DMS79 (cell line): ENCODE data around the gene CATSPERE.
A peak's percentile ranks its signal among the peaks of the same experiment; 100 is the strongest.
"Not testable (repeated sequence)": the region's sequence is repeated elsewhere in the genome, so short reads cannot be mapped to it uniquely, and the experiment has no call there.

ENCODE experiments used
- DNase-seq: peaks from one replicate; lab custom pipeline; 2025; lab: John Stamatoyannopoulos, UW

Gene CATSPERE

DNA sequence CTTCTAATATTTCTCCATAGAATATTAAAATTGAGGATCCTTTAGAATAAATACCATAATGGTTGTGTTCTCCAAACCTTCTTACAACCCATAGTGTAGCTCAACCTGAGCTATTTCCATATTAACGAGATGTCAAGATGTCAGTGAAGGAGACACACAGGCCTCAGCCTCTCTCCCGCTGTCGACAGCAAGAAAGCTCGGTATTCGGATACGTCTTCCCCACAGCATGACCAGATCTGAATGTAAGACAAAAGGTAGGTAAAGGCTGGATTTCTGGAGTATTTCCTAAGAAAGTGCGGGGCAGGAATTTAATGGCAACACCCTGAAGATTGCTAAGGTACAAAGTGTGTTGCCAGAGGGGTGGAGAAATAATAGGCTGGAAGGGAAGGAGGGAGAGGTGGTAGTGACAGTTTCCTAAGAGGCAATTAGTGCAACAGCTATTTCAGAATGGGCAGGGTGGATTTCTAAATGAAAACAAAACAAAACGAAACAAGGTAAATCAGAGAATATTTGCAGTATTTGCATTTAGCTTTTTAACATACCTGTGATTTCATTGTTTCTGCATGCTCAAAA is 11.1 kb upstream of the CATSPERE start:
- DNase-seq: no peak

- no peak for DNase-seq
Measured at GRCh38 chr1:244450597-244451538, 10.2 kb upstream of the CATSPERE start.

- no peak for DNase-seq
Measured at GRCh38 chr1:244451539-244451950, 9.5 kb upstream of the CATSPERE start, which contains the start of gene ADSS2. ADSS2 (minus strand) TSS chr1:244451909; CDS start chr1:244451817, 92 bp downstream.

- peak; percentile 98 for DNase-seq
Measured at GRCh38 chr1:244451951-244452795, 8.9 kb upstream of the CATSPERE start.

GRCh38 chr1:244454412-244454811 is 6.7 kb upstream of the CATSPERE start:
- DNase-seq: no peak

- no peak for DNase-seq
Measured at GRCh38 chr1:244456586-244456985, 4.5 kb upstream of the CATSPERE start.

DNA sequence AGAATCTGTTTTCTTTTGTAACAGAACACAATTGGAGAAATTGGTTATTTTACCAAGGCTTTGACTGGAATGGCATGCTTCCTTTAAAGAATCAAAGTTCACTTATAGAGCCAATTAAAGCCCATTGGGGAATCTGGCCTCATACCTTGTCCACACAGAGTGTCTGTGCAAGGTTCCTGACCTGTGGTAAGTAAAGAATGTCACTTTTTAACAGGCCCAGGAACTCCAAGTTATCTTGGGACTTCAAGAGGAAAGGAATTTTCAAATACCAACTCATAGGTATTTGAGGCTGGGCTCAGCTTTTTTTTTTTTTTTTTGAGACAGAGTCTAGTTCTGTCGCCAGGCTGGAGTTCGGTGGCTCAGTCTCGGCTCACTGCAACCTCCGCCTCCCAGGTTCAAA is 2.3 kb upstream of the CATSPERE start:
- no peak for DNase-seq

GRCh38 chr1:244460197-244460596 is 876 bp upstream of the CATSPERE start:
- DNase-seq: no peak

GRCh38 chr1:244466724-244467123 is 5.7 kb downstream of the CATSPERE start:
- no peak for DNase-seq

DNA sequence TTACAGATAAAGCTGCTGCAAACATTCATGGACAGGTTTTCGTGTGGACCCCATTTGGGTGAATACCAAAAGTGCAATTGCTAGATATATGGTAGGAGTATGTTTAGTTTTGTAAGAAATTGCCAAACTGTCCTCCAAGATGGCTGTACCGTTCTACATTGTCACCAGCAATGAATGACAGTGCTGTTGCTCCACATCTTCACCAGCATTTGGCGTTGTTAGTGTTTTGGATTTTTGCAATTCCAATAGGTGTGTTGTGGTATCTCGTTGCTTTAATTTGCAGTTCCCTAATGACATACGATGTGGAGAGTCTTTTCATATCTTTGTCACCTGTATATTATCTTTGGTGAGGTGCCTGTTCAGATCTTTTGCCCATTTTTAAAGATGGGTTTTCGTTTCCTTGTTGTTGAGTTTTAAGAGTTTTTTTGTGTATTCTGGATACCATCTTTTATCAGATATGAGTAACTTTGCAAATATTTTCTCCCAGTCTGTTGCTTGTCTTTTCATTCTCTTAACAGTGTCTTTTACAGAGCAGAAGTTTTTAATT is 12.1 kb downstream of the CATSPERE start:
- no peak for DNase-seq

DNA sequence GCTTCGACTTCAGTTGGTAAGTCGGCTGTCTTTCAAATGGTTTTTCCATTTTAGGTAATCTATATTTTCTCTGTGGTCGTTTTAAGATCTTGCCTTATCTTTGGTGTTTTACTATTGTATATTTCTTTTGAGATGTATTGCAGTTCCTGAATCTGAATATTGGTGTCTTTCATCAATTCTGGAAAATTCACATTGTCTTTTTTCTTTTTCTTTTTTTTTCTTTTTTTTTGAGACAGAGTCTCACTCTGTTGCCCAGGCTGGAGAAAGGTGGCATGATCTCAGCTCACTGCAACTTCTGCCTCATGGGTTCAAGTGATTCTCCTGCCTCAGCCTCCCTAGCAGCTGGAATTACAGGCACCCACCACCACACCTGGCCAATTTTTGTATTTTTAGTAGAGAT is 23.9 kb downstream of the CATSPERE start:
- DNase-seq: not testable (repeated sequence)

DNA sequence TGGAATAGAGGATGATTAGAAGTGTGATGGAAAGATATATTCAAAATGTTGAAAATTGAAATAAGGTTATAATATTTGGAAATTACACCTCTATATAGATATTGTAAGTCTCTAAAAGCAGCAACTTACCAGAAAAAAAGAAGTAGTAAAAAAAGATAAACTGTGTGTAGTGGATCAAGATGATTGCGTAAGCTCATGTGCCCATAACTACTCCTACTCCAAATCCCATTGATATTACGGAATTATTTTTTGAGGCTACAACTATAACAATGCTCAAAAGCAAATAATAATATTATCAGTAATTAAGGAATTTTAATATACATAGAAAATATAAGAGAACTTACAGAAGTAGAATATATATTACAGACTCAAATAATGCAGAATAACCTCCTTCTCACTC is 33.6 kb downstream of the CATSPERE start:
- DNase-seq: no peak

- DNase-seq: no peak
Measured at GRCh38 chr1:244496186-244496585, 35.1 kb downstream of the CATSPERE start.

GRCh38 chr1:244497805-244498204 is 36.7 kb downstream of the CATSPERE start:
- DNase-seq: no peak

DNA sequence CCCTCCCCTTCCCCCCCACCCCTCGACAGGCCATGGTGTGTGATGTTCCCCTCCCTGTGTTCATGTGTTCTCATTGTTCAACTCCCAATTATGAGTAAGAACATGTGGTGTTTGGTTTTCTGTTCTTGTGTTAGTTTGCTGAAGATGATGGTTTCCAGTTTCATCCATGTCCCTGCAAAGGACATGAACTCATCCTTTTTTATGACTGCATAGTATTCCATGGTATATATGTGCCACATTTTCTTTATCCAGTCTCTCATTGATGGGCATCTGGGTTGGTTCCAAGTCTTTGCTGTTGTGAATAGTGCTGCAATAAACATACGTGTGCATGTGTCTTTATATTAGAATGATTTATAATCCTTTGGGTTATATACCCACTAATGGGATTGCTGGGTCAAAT is 38.4 kb downstream of the CATSPERE start:
- not testable (repeated sequence) for DNase-seq

DNA sequence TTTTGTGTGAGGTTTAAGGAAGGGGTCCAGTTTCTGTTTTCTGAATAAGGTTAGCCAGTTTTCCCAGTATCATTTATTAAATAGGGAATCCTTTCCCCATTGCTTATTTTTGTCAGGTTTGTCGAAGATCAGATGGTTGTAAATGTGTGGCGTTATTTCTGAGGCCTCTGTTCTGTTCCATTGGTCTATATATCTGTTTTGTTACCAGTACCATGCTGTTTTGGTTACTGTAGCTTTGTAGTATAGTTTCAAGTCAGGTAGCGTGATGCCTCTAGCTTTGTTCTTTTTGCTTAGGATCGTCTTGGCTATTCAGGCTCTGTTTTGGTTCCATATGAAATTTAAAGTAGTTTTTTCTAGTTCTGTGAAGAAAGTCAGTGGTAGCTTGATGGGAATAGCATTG is 39.4 kb downstream of the CATSPERE start:
- DNase-seq: not testable (repeated sequence)

DNA sequence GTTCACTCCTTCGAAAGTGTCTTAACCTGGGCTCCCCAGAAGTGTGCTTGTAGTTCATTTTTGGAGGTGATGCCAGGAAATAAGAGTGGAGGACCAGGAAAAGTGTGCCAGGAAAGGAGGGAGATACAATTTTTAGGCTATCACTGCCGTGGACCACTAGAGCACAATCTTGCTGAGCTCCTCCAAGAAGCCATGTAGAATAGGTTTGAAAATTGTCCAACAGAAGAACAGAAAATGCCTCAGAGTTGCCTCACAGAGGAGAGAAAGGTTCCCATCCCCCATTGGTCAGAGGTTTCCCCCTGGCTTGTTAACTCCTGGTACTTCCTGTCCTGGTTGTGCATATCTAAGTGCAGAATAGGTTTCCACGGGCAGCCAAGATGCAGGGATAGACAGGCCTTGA is 41.6 kb downstream of the CATSPERE start:
- no peak for DNase-seq

- DNase-seq: no peak
Measured at GRCh38 chr1:244513493-244513892, 52.4 kb downstream of the CATSPERE start.

- no peak for DNase-seq
Measured at GRCh38 chr1:244515680-244516079, 54.6 kb downstream of the CATSPERE start.

DNA sequence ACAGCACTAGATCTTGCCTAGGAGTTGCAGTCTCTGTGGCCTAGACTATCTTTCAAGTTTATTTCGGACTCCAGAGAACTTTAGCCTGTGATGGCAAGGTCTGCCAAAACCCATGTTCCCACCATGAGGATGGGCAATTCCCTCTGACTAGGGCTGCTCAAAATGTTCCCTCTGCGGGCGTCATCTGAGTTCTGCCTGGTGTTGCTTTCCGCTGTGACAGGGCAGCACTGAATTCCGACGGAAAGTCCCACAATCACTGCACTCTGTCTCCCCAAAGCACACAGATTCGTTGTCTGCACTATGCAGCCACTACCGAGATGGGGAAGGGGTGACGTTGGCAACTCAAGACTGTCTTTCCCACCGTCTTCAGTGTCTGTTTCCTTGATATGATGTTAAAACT is 75.2 kb downstream of the CATSPERE start:
- no peak for DNase-seq

DNA sequence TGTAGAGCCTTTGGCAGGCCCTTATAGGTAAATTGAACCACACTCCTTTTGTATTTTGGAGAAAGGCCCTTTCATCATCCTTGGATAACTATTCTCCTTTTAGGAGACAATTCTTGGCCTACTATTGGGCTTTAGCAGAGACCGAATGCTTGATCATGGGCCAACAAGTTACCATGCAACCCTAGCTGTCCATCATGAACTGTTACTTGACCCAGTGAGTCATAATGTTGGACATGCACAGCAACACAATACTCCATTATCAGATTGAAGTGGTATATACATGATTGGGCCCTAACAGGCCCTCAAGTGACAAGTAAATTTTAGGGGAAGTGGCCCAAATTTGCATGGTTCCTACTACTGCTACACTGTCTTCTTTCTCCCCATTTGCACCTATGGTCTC is 84.4 kb downstream of the CATSPERE start:
- no peak for DNase-seq

GRCh38 chr1:244548558-244549115 is 87.6 kb downstream of the CATSPERE start:
- DNase-seq: no peak
